H1 (cell line): ENCODE data around the gene LIPC. TPM values are rescaled to one million over a fixed set of nuclear protein-coding genes. Genes with fewer than 3 reads are reported as not detected.

Experiments used
- CTCF ChIA-PET: fragments of 300-600 bp; sonication (Branson Sonifier 250); formaldehyde crosslinking; loops from one replicate; lab custom pipeline; 2021; ENCODE audit not compliant: partially characterized antibody; lab: Charles Lee
- POLR2A ChIA-PET: fragments of 300-600 bp; sonication (Branson Sonifier 250); formaldehyde crosslinking; loops from one replicate; lab custom pipeline; 2021; ENCODE audit warnings: inconsistent platforms; ENCODE audit not compliant: partially characterized antibody; lab: Charles Lee
- DNase-seq, 2 experiments: peaks; one replicate each; pipeline versions ENCODE4 v3.0.0 to v3.0.0-alpha.2; 2010 to 2022; ENCODE audit warnings: low spot score in 2 of 2, low read depth in 1 of 2, mixed read lengths in 1 of 2
- FAIRE-seq: peaks from 2 replicates; lab custom pipeline; 2011; peaks lifted over from hg19 to GRCh38; lab: Jason Lieb, UNC
- H2AFZ ChIP-seq: 2 replicates; pipeline ENCODE4 v1.8.1; 2012; ENCODE audit warnings: low read length, inconsistent platforms
- H2AK5ac ChIP-seq: 2 replicates; pipeline ENCODE4 v1.6.1; 2013; ENCODE audit warnings: low read depth, low read length
- H2BK120ac ChIP-seq: replicated peaks from 2 replicates; pipeline ENCODE3; 2013; ENCODE audit warnings: low read depth, low read length, inconsistent platforms
- H2BK12ac ChIP-seq: 2 replicates; pipeline ENCODE4 v1.6.1; 2013; ENCODE audit warnings: low read depth, low read length
- H2BK15ac ChIP-seq: 2 replicates; pipeline ENCODE4 v1.6.1; 2013; ENCODE audit warnings: low read length
- H2BK20ac ChIP-seq: 2 replicates; pipeline ENCODE4 v1.6.1; 2013; ENCODE audit warnings: low read length
- H2BK5ac ChIP-seq: 2 replicates; pipeline ENCODE4 v1.6.1; 2013; ENCODE audit warnings: low read depth, low read length
- H3K14ac ChIP-seq: 2 replicates; pipeline ENCODE4 v1.6.1; 2013; ENCODE audit warnings: inconsistent platforms; ENCODE audit not compliant: insufficient read length
- H3K18ac ChIP-seq: 2 replicates; pipeline ENCODE4 v1.6.1; 2013; ENCODE audit warnings: low read length; ENCODE audit errors: extremely low read depth
- H3K23ac ChIP-seq: 2 replicates; pipeline ENCODE4 v1.6.1; 2013; ENCODE audit warnings: inconsistent platforms; ENCODE audit not compliant: insufficient read length
- H3K23me2 ChIP-seq: 2 replicates; pipeline ENCODE4 v1.6.1; 2013; ENCODE audit warnings: low read depth, low read length
- H3K27ac ChIP-seq: 2 replicates; pipeline ENCODE4 v1.6.1; 2011; ENCODE audit warnings: low read depth, low read length, inconsistent platforms
- H3K27me3 ChIP-seq, 4 experiments: replicated peaks in 1 of 4; 1 replicate in 1 of 4; 2 replicates in 3 of 4; pipeline versions ENCODE4 v1.6.1 to v1.8.1; 2011 to 2013; ENCODE audit warnings: low read length in 3 of 4, mild to moderate bottlenecking in 3 of 4, inconsistent platforms in 2 of 4, mixed read lengths in 2 of 4, moderate library complexity in 1 of 4; ENCODE audit not compliant: control insufficient read depth in 3 of 4, insufficient read depth in 3 of 4; ENCODE audit errors: extremely low read depth in 1 of 4
- H3K36me3 ChIP-seq, 4 experiments: 2 replicates each; pipeline versions ENCODE4 v1.6.1 to v1.8.1; 2011 to 2013; ENCODE audit warnings: mild to moderate bottlenecking in 4 of 4, low read length in 3 of 4, moderate library complexity in 2 of 4, control low read depth in 1 of 4, inconsistent platforms in 1 of 4; ENCODE audit not compliant: insufficient read depth in 4 of 4, control insufficient read depth in 2 of 4
- H3K4ac ChIP-seq: replicated peaks from 2 replicates; pipeline ENCODE3; 2013; ENCODE audit warnings: low read length, low read depth, mixed read lengths, inconsistent platforms; ENCODE audit not compliant: insufficient read length
- H3K4me1 ChIP-seq, 4 experiments: replicated peaks in 1 of 4; 1 replicate in 1 of 4; 2 replicates in 3 of 4; pipeline versions ENCODE4 v1.6.1 to v1.8.1; 2011 to 2013; ENCODE audit warnings: low read length in 3 of 4, inconsistent platforms in 2 of 4, mixed read lengths in 1 of 4; ENCODE audit not compliant: insufficient read depth in 4 of 4, control insufficient read depth in 3 of 4
- H3K4me2 ChIP-seq, 2 experiments: 2 replicates each; pipeline versions ENCODE4 v1.6.1 to v1.8.1; 2011 to 2013; ENCODE audit warnings: low read depth in 2 of 2, low read length in 2 of 2, control low read depth in 1 of 2, inconsistent platforms in 1 of 2, mild to moderate bottlenecking in 1 of 2; ENCODE audit not compliant: insufficient read depth in 1 of 2
- H3K4me3 ChIP-seq, 4 experiments: fragments of 200-600, 300-600 bp in 1 of 4; sonication (generic), shearing (Covaris generic), sonication (Bioruptor Twin) in 1 of 4; 2 replicates each; pipeline versions ENCODE4 v1.5.1 to v1.8.1; 2011 to 2016; ENCODE audit warnings: low read length in 4 of 4, low read depth in 3 of 4, control low read depth in 2 of 4, inconsistent platforms in 2 of 4, mild to moderate bottlenecking in 2 of 4, mixed read lengths in 1 of 4, moderate library complexity in 1 of 4; ENCODE audit not compliant: insufficient read depth in 2 of 4; ENCODE audit errors: extremely low read depth in 1 of 4
- H3K56ac ChIP-seq: replicated peaks from 2 replicates; pipeline ENCODE3; 2013; ENCODE audit warnings: low read depth, mild to moderate bottlenecking, mixed read lengths, low read length, inconsistent platforms; ENCODE audit not compliant: insufficient read length
- H3K79me1 ChIP-seq: 2 replicates; pipeline ENCODE4 v1.6.1; 2013; ENCODE audit warnings: low read depth, low read length, control low read depth
- H3K79me2 ChIP-seq, 2 experiments: 2 replicates each; pipeline versions ENCODE4 v1.6.1 to v1.8.1; 2012 to 2013; ENCODE audit warnings: low read length in 2 of 2, mild to moderate bottlenecking in 2 of 2, inconsistent platforms in 1 of 2; ENCODE audit not compliant: insufficient read depth in 2 of 2, control insufficient read depth in 1 of 2
- H3K9ac ChIP-seq, 4 experiments: replicated peaks in 1 of 4; 1 replicate in 1 of 4; 2 replicates in 3 of 4; pipeline versions ENCODE4 v1.6.1 to v1.8.1; 2011 to 2013; ENCODE audit warnings: low read depth in 3 of 4, low read length in 3 of 4, control low read depth in 2 of 4, mild to moderate bottlenecking in 2 of 4, moderate library complexity in 2 of 4, inconsistent platforms in 1 of 4; ENCODE audit errors: extremely low read depth in 1 of 4
- H3K9me3 ChIP-seq, 2 experiments: 2 replicates each; pipeline versions ENCODE4 v1.6.1 to v1.8.1; 2012 to 2013; ENCODE audit warnings: mild to moderate bottlenecking in 2 of 2, moderate library complexity in 2 of 2, control low read depth in 1 of 2, inconsistent platforms in 1 of 2, low read depth in 1 of 2, low read length in 1 of 2, mixed read lengths in 1 of 2; ENCODE audit not compliant: insufficient read depth in 2 of 2
- H4K20me1 ChIP-seq, 2 experiments: replicated peaks in 1 of 2; 2 replicates each; pipeline versions ENCODE3 to v1.8.1; 2011 to 2013; ENCODE audit warnings: inconsistent platforms in 2 of 2, low read length in 2 of 2, mild to moderate bottlenecking in 1 of 2; ENCODE audit not compliant: insufficient read depth in 2 of 2, control insufficient read depth in 1 of 2
- H4K5ac ChIP-seq: 2 replicates; pipeline ENCODE4 v1.6.1; 2013; ENCODE audit warnings: low read length, low read depth, mixed read lengths, inconsistent platforms; ENCODE audit not compliant: insufficient read length
- H4K8ac ChIP-seq: 2 replicates; pipeline ENCODE4 v1.8.0; 2013; ENCODE audit warnings: mild to moderate bottlenecking, moderate library complexity, low read length, inconsistent platforms; ENCODE audit not compliant: insufficient read depth; ENCODE audit errors: extremely low read depth
- H4K91ac ChIP-seq: replicated peaks from 2 replicates; pipeline ENCODE3; 2013; ENCODE audit warnings: low read length, mixed read lengths, inconsistent platforms; ENCODE audit not compliant: insufficient read length
- EP300 ChIP-seq, 2 experiments: IDR thresholded peaks; 1 replicate in 1 of 2; 2 replicates in 1 of 2; pipeline ENCODE4 v1.6.1; 2011 to 2012; ENCODE audit warnings: low read depth in 2 of 2, low read length in 2 of 2, mild to moderate bottlenecking in 2 of 2, borderline replicate concordance in 1 of 2, inconsistent platforms in 1 of 2, moderate library complexity in 1 of 2
- RAD21 ChIP-seq, 2 experiments: IDR thresholded peaks in 1 of 2; conservative IDR thresholded peaks in 1 of 2; 2 replicates each; pipeline ENCODE4 v1.6.1; 2011; ENCODE audit warnings: low read depth in 2 of 2, low read length in 2 of 2, improper control_type of control experiment in 1 of 2, inconsistent platforms in 1 of 2, mild to moderate bottlenecking in 1 of 2, moderate library complexity in 1 of 2
- WGBS, 2 experiments: shearing (Covaris generic) in 1 of 2; methylation state at CpG; one replicate each; pipeline versions ENCODE4 v1.1.6 to v1.1.7; 2013 to 2015; ENCODE audit warnings: low lambda C conversion rate in 2 of 2, mixed read lengths in 2 of 2, inconsistent platforms in 1 of 2, low coverage in 1 of 2, missing lambda C conversion rate in 1 of 2; ENCODE audit not compliant: insufficient replicate concordance in 2 of 2, insufficient coverage in 1 of 2, insufficient read length in 1 of 2; ENCODE audit errors: extremely low coverage in 1 of 2, missing lambda C conversion rate in 1 of 2; 5-methylcytosine and 5-hydroxymethylcytosine counted together
- polyA plus RNA-seq, 7 experiments: library from polyadenylated mRNA; depleted of rRNA in 3 of 7; stranded (reverse) in 5 of 7; unstranded in 2 of 7; fragments of >200 nt in 5 of 7; fragments of 200-250 nt in 2 of 7; gene quantifications; 1 replicate in 5 of 7; 2 replicates in 1 of 7; 4 replicates in 1 of 7; pipeline versions ENCODE4 v1.2.1 to v1.2.3, GENCODE V29; 2011 to 2013; ENCODE audit warnings: missing spikeins in 2 of 7, mixed read lengths in 2 of 7
- total RNA-seq: library from RNA; stranded (reverse); fragmentation: NEBNext Ultra II Directional; extraction: Animal tissue kit (Norgen Biotek cat#: 25700); gene quantifications from 2 replicates; pipeline ENCODE4 v1.2.1, GENCODE V29; 2021

Gene LIPC
- total and polyA plus RNA-seq, 2 of the 8 experiments (the other 6 are each of a cell fraction or from before 2014, with no cell fraction given): not detected

DNA sequence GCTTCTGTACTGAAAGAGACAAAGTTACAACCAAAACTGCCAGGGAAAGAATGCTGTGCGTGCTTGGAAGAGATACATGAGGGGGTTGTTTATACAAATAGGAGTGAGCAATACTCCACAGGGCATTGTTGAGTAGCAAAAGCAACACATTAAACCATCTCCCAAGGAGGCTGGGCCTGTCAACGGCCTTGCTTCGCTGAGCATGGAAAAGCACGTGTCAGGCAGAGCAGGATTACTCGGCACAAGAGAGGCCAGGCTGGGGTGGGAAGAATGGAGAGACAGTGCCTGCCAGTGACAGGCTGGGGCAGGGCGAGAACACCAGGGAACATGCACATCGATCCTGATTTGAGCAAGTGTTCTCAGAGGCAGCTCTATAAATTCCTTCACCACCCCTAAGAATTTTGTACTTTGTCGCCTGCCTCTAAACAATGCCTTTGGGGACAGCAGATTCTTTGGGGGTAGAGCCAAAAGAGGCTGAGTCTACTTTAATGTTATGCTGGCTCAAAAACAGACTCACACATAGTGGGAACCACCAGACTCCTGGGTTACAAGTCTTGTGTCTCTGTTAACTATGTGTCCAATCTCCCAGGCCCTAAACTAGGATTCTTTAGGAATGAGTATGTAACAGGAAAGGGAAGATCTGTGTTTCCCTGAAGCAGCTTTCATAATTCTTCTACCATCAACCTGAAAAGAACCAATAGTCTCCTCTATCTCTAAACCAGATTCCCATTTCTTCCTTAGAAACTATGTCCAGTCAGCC is 67.2 kb downstream of the LIPC start:
- Histone ChIP-seq H3K27me3 (no peaks in the 10 kb centered on the region; a peak in 1 of 7 replicates), H3K23me2 (no peaks in the 10 kb centered on the region), H2BK5ac (no peak overlapping the region), H2AK5ac (no peak overlapping the region), H3K4me3 (no peak overlapping the region), H4K5ac (no peak overlapping the region), H2AFZ (peak overlapping the region; percentile 88), H3K4me1 (no peaks in the 10 kb centered on the region; a peak in 1 of 7 replicates), H2BK15ac (no peak overlapping the region), H2BK12ac (no peak overlapping the region), H3K23ac (no peak overlapping the region), H4K91ac (no peak overlapping the region), H3K56ac (no peak overlapping the region), H3K79me2 (no peaks in the 10 kb centered on the region), H3K9ac (no peak overlapping the region), H4K8ac (no peak overlapping the region), H3K9me3 (no peaks in the 10 kb centered on the region), H3K36me3 (no peaks in the 10 kb centered on the region), H2BK20ac (no peak overlapping the region), H4K20me1 (no peaks in the 10 kb centered on the region), H3K4ac (no peak overlapping the region), H3K4me2 (no peak overlapping the region), H3K18ac (no peak overlapping the region), H3K14ac (no peak overlapping the region), H3K79me1 (no peaks in the 10 kb centered on the region), H3K27ac (no peak overlapping the region), H2BK120ac (no peak overlapping the region)
- FAIRE-seq (no peak), DNase-seq (no peak)
- TF ChIP-seq EP300 (IDR thresholded peaks at IDR 0.05; ENCODE audit: borderline replicate concordance in 1 of 2, low read depth in 2 of 2, low read length in 2 of 2): no peak
- TF ChIP-seq RAD21 (IDR thresholded peaks at IDR 0.05 in 1 of 2, conservative IDR thresholded peaks at IDR 0.05 in 1 of 2; ENCODE audit: low read depth in 2 of 2, low read length in 2 of 2): 0 out of 4 replicates have a peak, but pooled peaks of 1 of the 2 experiments have one; percentile 5
- POLR2A ChIA-PET: no interaction called here
- 93% methylated on average over 8 of the region's 8 CpGs; no CpG with 5 or more reads in 1 of the 2 experiments for WGBS, 2 experiments
- CTCF ChIA-PET: interaction anchor here (1.6 kb wide), 1 partner anchor 10 kb away, joined by 3 read pairs; no protein-coding TSS in a partner anchor
